Stimulated activated CD4-positive, alpha-beta T cell treated with anti-CD3 and anti-CD28 coated beads, Interleukin-12 subunit alpha, Interleukin-12 subunit beta, amount 100 ng/mL, for 4 hours (primary cell): ENCODE results near the gene MYEOV.

ENCODE experiments used
- DNase-seq: peaks from one replicate; pipeline ENCODE4 v3.0.0-alpha.2; 2020

Gene MYEOV

DNA sequence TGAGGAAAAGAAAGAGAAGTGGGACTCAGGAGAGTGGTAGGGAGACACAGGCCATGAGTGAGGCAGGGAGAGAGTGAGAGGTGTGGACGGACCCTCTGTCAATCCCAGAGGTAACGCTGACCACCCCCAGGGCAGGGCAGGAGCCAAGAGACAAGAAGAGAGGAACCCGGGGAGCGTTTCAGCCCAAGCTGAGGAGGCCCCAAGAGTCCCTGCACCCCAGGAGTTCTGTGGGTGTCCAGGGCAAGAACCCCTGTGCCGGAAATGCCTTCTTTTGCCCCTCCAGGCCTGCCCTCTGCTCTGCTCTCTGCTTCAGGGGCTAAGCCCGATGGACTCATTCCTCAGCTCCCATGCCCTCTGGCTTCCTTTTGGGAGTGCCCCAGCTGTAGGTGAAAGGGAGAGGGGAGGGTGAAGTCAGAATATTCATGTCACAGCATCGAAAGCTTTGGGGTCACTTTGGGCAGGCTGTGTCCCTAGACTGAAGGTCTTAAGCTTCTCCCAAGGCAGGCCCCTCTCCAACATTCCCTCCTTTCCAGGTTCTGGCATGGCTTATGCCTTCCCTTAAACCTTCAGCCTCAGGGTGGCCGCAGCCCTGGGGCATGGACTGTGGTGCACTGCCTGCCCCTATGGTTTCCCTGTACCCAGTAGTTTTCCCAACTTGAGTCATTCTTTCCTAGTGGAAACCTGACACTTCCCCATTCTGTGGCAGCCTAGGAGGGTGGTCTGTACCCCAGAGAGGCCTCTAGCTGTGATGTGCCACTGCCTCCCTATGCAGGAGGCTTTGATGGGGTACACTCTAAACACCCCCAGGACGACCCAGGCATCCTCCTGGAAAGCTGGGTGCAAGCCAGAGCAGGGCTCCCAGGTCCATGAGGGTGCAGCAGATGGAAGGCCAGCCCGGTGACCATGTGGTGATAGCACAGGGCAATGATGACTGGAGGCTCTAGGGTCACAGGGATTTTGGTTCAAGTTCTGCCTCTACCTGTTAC lies 27.1 kb downstream of the MYEOV start:
- DNase-seq, result no peak

DNA sequence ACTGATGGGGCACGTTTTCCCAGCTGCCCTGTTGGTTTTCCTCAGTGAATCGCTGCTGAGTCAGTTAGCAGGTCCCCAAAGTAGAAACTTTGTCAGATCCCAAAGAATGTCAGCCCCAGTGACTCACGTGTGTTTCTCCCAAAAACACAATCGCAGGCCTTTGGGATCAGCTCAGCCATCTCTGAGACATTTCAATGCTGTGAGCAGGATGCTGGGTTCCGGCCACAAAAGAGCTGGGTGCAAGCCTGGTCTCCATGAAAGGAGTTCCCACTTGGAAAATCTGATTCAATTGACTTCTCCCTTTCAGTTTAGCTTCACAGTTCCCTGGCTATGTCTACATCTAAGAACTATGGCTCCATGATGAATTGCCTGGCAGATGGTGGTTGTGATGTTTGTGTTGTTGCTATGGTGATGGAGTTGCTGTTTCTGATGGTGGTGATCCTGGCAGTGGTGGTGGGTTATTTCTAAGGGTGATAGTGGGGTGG lies 28.0 kb downstream of the MYEOV start:
- DNase-seq, result no peak

DNA sequence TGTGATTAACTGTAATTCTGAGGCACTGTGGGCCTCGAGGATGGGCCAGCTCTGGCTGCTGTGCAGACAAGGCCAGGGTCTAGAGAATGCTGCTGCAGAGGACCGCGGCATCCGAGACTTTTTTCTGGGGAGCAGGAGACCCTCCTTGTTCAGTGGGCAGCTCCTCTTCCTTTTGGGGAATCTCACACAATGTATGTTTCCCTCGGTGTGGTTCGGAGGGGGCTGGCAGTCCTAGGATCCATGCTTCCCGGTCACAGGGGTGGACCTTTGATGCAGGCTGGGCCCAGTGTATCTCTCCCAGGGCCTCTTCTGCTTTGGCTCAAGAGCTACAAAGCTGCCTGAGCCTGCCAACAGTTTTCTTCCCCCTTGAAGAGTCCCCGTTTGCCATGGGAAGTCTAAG lies 31.5 kb downstream of the MYEOV start:
- DNase-seq, result no peak

DNA sequence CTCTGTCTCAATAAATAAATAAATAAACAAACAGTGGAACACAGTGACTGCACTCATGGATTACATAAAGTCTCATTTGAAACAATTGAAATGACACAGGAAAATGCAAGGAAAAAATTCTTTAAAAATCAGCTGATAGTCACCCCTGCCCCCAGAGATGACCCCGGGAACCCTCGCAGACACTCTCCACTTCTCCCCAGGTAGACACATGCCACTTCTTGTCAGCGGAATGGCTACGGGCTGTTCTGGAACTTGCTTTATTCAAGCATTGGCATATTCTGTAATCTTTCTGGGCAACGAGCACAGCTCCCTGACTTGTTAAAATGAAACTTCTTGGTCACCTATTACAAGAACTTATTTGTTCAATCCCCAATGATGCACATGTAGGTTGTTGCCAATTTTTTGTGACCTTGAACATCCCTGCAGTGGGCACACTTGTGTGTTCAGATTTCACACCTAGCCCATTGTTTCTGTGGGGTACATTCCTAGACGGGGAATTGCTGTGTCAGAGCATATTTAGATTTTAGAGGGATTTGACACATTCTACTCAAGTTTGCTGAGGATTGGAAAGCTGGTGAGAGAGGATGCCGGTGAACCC lies 32.8 kb downstream of the MYEOV start:
- no peak for DNase-seq

DNA sequence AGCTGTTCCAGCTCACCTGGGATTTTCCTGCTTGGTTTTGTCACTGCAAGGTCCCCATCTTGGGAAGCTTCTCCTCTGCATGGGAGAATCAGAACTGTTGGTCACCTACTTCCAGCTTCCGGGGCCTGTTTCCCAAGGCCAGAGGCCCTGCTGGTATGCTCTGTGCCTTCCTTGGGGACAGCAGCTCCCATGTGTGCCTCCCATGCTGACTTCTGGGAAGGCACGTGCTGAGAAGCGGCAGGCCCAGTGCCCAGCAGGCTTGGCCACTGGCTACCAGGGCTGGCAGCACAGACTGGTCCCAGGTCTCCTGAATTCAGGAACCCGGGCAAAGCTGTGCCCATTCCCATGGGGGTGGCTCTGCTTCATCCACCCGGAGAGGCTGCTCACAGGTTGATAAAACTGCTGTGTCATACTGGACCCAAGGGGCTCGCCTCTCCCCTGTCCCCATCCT lies 33.8 kb downstream of the MYEOV start:
- DNase-seq, result no peak

DNA sequence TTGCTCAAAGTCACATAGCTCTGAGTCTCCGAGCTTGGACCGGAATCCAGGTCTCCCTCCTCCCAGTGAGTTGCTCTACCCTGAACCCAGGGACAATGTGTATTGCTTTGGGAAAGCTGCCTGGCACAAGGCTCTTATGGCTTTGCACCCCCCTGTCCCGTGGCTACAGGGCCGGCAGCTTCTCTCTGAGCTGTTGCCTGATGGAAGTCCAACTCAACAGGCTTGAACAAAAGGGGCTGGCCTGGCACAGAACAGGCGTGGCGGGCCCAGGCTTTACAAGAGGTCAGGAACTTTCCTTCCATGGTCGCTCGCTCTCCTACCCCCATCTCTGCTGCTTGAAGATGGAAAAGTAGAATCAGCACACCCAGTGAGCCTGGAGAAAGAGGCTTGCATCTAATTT lies 34.3 kb downstream of the MYEOV start:
- DNase-seq, result no peak

DNA sequence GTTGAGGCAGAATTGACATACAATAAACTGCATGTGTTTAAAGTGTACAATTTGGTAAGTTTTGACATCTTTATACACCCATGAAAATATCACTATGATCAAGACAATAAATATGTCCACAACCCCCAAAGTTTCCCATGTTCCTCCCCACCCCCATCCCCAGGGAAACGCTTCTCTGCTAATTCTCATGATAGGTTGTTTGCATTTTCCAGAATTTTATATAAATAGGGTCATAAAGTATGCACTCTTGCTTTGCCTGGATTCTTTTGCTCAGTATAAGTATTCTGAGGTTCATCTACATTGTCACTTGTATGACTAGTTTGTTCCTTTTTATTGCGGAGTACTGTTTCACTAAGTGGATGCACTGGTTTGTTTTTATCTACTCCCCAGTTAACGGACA lies 35.6 kb downstream of the MYEOV start:
- DNase-seq, result no peak

DNA sequence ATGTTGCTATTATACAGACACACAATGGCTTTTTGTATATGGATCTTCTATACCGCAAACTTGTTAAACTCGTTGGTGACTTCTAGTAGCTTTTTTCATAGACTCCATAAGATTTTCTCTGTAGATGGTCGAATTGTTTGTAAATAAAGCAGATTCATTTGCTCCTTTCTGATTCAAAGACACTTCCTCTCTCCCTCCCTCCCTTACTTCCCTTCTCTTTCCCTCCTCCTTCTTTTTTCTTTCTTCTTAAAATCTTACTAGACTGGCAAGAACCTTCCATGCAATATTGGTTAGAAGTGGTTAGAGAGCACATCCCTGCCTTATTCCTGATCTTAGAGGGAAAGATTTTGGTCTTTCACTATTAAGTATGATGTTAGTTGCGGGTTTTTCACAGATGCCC lies 36.4 kb downstream of the MYEOV start:
- no peak for DNase-seq

DNA sequence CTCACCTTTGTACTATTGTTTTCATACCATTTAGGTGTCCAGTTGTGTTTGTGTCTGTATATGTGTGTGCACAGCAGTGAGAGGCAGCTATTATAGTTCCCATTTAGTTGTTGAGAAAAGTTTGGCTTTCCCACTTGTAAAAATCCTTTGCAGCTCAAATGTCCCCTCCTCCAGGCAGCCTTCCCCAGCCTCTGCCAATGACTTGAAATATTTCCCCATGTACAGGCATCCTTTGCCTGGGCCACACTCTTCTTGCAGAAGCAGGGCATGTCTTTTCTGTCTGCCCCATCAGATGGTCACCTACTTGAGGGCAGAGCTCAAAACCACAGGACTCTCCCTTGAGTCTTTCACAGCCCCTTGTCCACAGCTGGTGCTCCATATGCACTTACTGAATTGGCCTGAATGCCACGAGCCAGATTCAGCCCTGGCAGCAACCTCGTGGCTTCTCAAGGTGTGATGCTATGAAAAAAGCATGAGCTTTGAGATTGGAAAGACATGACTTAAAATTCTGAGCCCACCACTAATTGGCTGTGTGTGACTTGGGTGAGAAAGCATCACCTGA lies 39.3 kb downstream of the MYEOV start:
- no peak for DNase-seq

DNA sequence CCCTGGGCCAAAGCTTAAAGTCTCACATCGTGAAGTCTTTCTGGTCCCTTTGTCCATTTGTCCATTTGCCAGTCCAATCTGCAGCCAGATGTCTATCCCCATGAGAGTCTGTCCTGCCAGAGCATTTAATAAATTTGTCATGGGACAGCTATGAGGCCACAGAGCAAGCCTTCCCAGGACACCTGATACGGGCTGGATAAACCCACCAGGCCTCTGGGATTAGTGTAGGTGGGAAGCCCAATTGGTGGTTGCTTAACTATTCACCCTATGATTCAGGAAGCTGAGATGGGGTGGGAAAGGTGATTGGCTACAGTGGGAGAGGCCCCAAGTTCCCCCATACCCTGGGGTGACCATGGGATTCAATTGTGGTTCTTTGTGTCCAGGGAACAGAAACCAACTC lies 39.9 kb downstream of the MYEOV start:
- DNase-seq, result no peak

DNA sequence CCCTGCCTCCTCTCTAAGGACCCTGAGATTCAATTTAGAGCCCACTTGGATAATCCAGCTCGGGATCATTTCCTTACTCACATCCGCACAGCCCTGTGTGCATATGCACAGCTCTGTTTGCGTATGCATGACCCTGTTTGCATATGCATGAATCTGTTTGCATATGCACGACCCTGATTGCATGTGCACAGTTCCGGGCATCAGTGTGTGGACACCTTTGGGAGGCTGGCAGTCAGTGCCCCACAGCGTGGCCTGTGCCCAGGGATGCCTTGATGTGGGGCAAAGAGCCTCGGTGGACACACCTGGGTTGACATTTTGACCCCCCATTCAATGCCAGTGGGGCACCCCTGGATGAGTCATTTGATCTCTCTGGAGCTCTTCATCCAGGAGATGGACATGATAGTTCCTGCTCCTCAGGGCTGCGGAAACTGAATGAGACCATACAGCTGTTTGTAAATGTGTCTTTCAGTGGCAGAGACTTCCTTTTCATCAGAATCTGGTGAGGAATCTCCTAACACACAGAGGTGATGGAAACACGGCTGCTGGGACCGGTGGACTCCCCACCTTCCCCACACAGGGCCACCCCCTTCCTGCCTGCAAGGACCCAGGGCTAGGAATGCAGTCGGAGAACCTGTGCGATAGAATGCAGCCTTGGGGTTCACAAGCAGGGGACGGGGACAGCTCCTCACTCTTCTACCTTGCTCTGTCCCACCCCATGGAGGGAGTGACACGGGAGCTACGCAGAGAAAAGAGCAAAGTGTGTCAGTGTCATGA lies 41.2 kb downstream of the MYEOV start:
- DNase-seq, result no peak

DNA sequence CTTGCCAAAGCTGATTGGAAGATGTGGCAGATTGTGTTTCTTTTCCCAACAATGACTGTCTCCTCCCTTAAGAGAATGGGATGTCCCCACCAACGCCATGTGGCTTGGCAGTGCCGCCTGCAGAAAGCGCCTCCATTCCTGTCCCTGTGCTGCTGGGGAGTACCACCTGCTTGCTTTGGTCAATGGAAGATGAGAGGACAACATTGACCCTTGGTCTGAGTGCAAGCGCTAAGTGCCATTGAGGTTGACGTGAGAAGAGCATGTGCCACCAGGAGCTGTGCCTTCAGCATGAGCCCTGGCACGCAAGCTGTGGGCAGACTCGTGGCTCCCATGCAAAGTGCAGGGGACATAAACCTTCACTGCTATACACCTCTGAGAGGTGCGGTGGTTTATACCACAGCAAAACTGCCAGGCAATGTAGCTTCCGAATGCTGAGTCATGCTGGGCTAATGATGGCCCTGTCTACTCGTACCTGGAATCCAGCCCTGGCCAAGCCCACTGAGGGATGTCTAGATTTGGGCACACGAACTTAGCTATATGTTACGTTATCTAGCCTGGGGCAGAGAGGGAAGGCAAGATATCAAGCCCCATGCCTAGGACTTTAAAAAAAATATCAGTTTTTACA lies 41.9 kb downstream of the MYEOV start:
- DNase-seq, result no peak

DNA sequence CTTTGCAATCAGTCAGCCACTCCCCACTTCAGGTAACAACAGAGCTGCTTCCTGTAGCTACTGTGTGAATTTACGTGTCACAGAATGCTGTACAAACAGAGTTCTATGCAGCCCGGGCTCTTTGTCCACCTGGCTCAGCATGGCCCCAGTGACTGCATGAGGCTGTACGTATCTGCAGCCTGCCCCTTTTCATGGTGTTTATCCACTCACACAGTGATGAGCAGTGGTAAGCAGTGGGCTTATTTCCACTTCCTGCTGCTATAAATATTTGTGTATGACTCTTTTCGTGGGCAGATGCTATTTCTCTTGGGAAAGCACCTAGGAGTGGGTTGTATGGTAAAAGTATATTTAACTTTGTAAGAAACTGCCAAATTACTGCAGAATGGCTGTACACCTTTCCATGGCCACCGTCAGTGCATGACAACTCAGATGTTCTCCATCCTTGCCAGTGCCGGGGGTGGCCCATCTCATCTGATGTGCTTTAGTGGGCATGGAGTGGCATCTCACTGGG lies 43.3 kb downstream of the MYEOV start:
- peak; percentile 42 for DNase-seq

DNA sequence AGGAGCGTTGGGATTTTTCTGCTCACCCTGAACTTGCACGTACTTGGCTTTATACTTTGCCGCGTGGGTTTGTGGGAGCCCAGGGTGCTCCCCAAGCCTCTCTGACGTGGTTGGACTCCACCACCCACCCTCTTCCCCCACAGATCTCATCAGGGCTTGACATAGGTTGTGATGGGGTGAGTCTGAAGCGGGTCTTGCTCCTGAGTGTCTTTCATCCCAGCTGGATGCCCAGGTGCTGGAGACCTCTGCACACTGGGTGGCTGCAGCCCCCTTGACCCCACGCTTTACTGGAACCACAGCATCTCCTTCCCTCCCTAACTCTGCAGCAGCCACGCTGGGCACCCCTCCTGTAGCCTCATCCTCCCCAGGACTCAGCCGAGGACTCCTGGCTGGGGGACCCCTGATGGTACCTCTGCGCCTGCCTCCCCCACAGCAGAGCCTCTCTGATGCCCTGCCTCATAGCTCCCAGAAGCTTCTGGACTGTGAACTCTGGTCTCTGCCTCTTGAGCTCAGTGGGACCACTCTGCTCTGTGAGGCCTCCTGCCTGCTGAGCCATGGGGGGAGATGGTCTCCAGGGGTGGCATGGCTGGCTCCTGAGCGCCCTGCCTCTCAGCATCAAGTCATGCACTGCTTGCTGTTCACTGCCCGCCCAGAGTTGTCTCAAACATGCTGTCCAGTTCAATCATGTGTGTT lies 45.2 kb downstream of the MYEOV start:
- DNase-seq, result no peak

DNA sequence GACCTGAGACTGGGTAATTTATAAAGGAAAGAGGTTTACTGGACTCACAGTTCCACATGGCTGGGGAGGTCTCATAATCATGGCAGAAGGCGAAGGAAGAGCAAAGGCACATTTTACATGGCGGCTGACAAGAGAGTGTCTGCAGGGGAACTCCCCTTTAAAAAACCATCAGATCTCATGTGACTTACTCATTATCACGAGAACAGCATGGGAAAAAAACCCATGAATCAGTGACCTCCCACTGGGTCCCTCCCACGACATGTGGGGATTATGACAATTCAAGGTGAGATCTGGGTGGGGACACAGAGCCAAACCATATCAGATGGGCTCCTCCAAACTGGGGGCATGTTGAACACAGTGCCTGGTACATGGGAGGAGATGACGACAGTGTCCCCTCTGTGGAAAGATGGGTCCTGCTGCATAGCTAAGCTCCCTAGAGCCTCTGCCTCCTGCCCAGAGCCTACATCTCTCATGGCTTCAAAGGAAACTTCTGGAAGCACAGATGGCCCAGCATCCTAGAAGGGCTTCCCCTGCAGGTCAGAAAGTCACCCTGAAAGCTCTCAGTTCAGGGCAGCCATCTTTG lies 46.1 kb downstream of the MYEOV start:
- DNase-seq, result no peak

DNA sequence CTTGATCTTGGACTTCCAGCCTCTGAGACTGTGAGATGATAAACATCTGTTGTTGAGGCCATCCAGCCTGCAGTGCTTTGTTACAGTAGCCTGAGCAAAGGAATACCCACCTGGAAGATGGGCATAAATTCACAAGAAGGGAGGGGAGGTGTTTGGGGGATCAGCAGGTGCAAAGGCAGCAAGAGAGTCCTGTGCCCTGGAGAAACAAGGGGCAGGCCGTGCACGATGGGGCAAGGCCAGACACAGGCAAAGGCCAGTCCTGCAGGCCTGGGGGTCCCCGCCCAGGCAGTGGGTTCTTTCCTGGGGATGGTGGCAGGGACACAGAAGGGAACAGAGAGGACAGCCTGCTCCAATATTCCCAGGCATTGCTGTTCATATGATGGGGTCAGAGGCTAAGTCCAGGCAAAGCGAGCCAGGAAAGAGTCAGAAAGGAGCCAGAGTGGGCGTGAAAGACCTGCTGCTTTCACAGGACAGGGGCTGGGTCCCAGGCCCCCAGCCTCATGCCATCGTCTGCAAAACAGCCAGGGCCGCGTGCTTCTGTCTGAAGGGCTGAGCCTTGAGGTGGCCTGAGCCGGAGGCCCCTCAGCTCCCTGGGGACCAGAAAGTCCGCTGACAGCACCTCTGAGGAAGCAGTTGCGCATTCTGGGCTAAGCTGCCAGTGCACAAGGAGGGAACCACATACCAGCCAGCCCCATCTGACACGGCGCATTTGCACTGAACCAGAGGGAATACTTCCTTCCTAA lies 48.8 kb downstream of the MYEOV start:
- no peak for DNase-seq

DNA sequence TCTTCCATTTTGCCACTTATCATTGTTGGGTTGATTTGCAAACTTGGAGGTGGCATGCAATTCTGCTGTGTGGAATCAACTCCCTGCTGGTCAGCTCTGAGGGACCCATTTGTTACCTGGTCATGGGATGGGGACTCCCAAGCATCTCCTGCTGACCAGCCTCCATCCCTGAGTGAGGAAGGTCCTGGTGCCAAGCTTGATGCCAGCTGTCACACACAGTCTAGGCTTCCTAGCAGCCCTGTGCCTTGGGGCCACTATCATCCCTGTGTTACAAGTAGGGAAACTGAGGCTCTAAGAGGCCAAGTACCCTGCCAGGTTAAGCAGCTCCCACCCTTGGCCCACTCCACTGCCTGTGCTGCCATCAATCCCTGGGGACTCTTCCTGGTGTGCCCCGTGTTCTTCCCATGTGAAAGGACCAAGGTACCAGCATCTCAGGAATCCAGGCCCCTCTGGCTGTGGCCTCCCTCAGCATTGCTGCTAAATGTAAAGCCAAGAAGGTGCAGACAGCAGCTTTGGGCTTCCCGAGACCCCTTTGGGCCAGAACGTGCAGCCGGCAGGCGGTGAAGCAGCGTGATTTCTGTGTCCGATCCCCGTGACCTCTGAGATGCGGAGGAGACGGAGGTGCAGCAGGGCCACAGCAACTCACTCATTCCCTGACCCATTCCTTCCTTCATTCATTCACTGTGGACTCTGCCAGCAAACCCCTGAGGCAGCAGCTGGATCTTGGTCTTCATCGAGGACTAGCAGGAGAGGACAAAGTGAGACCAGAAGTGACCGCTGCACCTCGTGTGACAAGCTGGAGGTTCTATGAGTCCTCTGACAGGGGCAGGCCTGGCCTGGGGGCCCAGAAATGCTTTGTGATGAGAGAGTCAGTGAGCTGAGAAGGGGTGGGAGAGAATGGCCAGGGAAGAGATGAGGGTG lies 49.7 kb downstream of the MYEOV start:
- no peak for DNase-seq

DNA sequence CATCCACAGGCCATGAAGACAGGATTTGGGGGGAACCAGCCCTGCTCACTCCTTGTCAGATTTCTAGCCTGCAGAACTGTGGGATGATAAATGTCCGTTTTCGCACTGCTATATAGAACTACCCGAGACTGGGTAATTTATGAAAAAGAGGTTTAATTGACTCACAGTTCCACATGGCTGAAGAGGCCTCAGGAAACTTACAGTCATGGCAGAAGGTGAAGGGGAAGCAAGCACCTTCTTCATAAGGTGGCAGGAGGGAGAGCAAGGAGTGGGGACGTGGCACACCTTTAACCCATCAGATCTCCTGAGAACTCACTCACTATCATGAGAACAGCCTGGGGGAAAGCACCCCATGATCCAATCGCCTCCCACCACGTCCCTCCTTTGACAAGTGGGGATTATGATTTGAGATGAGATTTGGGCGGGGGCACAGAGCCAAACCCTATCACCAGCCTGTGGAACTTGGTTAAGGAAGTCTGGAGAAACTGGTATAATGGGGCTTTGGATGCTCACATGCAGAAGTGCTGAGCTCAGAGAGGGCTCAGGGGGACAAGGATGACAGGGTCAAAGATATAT lies 50.7 kb downstream of the MYEOV start:
- DNase-seq, result no peak
